ENCODE data around the gene BCAR1. TPM values are rescaled to one million over a fixed set of nuclear protein-coding genes. Genes with fewer than 3 reads are reported as not detected.
A peak's percentile ranks its signal among the peaks of the same experiment; 100 is the strongest.
"Not testable (repeated sequence)": the region's sequence is repeated elsewhere in the genome, so short reads cannot be mapped to it uniquely, and the experiment has no call there.

Gene BCAR1
- total RNA-seq, 1 donor = 75.3 TPM

GRCh38 chr16:75271441-75272096 lies 20.1 kb upstream of the BCAR1 start:
- H2AFZ ChIP-seq (ENCODE audit: low read length) = no peak overlapping the region

GRCh38 chr16:75269358-75269757 lies 17.9 kb upstream of the BCAR1 start:
- Histone ChIP-seq H3K4me1 (ENCODE audit: insufficient read depth, low read length) (peaks cover 17% of the 10 kb centered on the region), H3K79me2 (ENCODE audit: insufficient read depth, low read length) (peaks cover 21% of the 10 kb centered on the region)
- H3K4me2 ChIP-seq (ENCODE audit: insufficient read depth, low read length); H2AFZ ChIP-seq (ENCODE audit: low read length); DNase-seq (ENCODE audit: insufficient read length, low spot score, missing footprints); H4K20me1 ChIP-seq (ENCODE audit: insufficient read depth, low read length); H3K36me3 ChIP-seq (ENCODE audit: insufficient read depth, low read length); H3K27me3 ChIP-seq (ENCODE audit: insufficient read depth, low read length); H3K27ac ChIP-seq (ENCODE audit: low read depth, low read length); H3K9me3 ChIP-seq (ENCODE audit: low read depth, low read length); H3K4me3 ChIP-seq (ENCODE audit: insufficient read depth, low read length): not testable (repeated sequence)

More at GRCh38 chr16:75271441-75272096, 20.1 kb upstream of the BCAR1 start:
- Histone ChIP-seq H3K4me2 (ENCODE audit: insufficient read depth, low read length) (no peak overlapping the region), H3K79me2 (ENCODE audit: insufficient read depth, low read length) (peaks cover under 1% of the 10 kb centered on the region), H4K20me1 (ENCODE audit: insufficient read depth, low read length) (no peaks in the 10 kb centered on the region), H3K27ac (ENCODE audit: low read depth, low read length) (no peak overlapping the region), H3K9me3 (ENCODE audit: low read depth, low read length) (no peaks in the 10 kb centered on the region), H3K4me1 (ENCODE audit: insufficient read depth, low read length) (peaks cover 10% of the 10 kb centered on the region), H3K36me3 (ENCODE audit: insufficient read depth, low read length) (no peaks in the 10 kb centered on the region), H3K4me3 (ENCODE audit: insufficient read depth, low read length) (no peak overlapping the region), H3K27me3 (ENCODE audit: insufficient read depth, low read length) (no peaks in the 10 kb centered on the region)
- no peak for TF ChIP-seq CTCF (IDR thresholded peaks at IDR 0.05; ENCODE audit: extremely low read depth, low read depth, low read length)
- DNase-seq (ENCODE audit: insufficient read length, low spot score, missing footprints) = no peak

GRCh38 chr16:75267631-75268264 lies 16.3 kb upstream of the BCAR1 start:
- H3K27me3 ChIP-seq (ENCODE audit: insufficient read depth, low read length) = no peaks in the 10 kb centered on the region
- H3K4me1 ChIP-seq (ENCODE audit: insufficient read depth, low read length) = peaks cover 29% of the 10 kb centered on the region
- H3K4me2 ChIP-seq (ENCODE audit: insufficient read depth, low read length) = no peak overlapping the region
- peaks cover 37% of the 10 kb centered on the region for H3K79me2 ChIP-seq (ENCODE audit: insufficient read depth, low read length)
- peaks cover 22% of the 10 kb centered on the region for H4K20me1 ChIP-seq (ENCODE audit: insufficient read depth, low read length)
- peak; percentile 98 for DNase-seq (ENCODE audit: insufficient read length, low spot score, missing footprints)
- no peaks in the 10 kb centered on the region for H3K9me3 ChIP-seq (ENCODE audit: low read depth, low read length)
- no peak overlapping the region for H2AFZ ChIP-seq (ENCODE audit: low read length)
- TF ChIP-seq CTCF (IDR thresholded peaks at IDR 0.05; ENCODE audit: extremely low read depth, low read depth, low read length) = no peak
- H3K36me3 ChIP-seq (ENCODE audit: insufficient read depth, low read length) = no peaks in the 10 kb centered on the region
- H3K4me3 ChIP-seq (ENCODE audit: insufficient read depth, low read length) = no peak overlapping the region
- H3K27ac ChIP-seq (ENCODE audit: low read depth, low read length) = no peak overlapping the region

GRCh38 chr16:75266738-75267630 lies 15.6 kb upstream of the BCAR1 start:
- peak; percentile 81 for DNase-seq (ENCODE audit: insufficient read length, low spot score, missing footprints)
- no peaks in the 10 kb centered on the region for H3K27me3 ChIP-seq (ENCODE audit: insufficient read depth, low read length)
- H3K36me3 ChIP-seq (ENCODE audit: insufficient read depth, low read length) = peaks cover 5% of the 10 kb centered on the region
- H3K9me3 ChIP-seq (ENCODE audit: low read depth, low read length) = no peaks in the 10 kb centered on the region
- no peak for TF ChIP-seq CTCF (IDR thresholded peaks at IDR 0.05; ENCODE audit: extremely low read depth, low read depth, low read length)
- H3K4me3 ChIP-seq (ENCODE audit: insufficient read depth, low read length) = no peak overlapping the region
- H3K4me2 ChIP-seq (ENCODE audit: insufficient read depth, low read length) = peak overlapping the region; percentile 87
- peaks cover 35% of the 10 kb centered on the region for H3K4me1 ChIP-seq (ENCODE audit: insufficient read depth, low read length)
- H3K79me2 ChIP-seq (ENCODE audit: insufficient read depth, low read length) = peaks cover 44% of the 10 kb centered on the region
- H3K27ac ChIP-seq (ENCODE audit: low read depth, low read length) = no peak overlapping the region
- H2AFZ ChIP-seq (ENCODE audit: low read length) = no peak overlapping the region
- H4K20me1 ChIP-seq (ENCODE audit: insufficient read depth, low read length) = peaks cover 29% of the 10 kb centered on the region
